GM12801 (cell line): ENCODE results near the gene SYT6.

Experiments used
- TF ChIP-seq, protein P1 (sequence below): IDR thresholded peaks from one replicate; pipeline ENCODE4 v1.5.1; 2011; ENCODE audit warnings: control low read depth; ENCODE audit not compliant: insufficient read length; ENCODE audit errors: extremely low read depth

Gene SYT6

DNA sequence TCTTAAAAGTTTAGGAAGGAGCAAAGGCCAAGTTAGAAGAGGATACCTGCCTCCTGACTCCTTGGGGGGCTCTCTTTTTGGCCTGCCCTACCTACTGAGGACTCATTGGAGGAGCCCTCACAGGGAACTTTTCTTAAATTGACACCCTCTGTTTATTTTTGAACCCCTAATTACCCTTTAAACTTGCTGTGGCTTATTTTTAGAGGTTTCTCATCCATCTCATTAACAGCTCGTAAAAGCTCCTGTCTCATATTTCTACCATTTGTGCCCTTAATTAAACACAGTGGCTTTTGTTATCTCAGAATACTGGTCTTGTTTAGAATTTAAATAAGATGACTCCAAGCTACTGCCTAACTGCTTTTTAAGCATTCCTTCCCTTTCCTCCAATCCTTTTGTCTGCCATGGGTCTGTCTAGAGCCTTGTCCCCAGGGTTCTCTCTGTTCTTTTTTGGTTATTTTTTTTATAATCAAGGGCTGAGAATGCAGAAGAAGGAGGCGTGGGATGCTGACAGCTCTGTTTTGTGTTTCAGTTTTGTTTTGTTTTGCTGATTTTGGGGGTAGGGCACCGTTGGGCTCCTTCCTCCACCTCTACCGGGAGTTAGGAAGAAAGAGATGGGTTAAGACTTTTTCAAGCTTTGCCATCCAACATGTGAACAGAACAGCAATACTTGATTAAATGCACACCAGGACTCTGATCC lies 78.0 kb downstream of the SYT6 start:
- TF ChIP-seq, protein P1, sequence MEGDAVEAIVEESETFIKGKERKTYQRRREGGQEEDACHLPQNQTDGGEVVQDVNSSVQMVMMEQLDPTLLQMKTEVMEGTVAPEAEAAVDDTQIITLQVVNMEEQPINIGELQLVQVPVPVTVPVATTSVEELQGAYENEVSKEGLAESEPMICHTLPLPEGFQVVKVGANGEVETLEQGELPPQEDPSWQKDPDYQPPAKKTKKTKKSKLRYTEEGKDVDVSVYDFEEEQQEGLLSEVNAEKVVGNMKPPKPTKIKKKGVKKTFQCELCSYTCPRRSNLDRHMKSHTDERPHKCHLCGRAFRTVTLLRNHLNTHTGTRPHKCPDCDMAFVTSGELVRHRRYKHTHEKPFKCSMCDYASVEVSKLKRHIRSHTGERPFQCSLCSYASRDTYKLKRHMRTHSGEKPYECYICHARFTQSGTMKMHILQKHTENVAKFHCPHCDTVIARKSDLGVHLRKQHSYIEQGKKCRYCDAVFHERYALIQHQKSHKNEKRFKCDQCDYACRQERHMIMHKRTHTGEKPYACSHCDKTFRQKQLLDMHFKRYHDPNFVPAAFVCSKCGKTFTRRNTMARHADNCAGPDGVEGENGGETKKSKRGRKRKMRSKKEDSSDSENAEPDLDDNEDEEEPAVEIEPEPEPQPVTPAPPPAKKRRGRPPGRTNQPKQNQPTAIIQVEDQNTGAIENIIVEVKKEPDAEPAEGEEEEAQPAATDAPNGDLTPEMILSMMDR, result no peak

DNA sequence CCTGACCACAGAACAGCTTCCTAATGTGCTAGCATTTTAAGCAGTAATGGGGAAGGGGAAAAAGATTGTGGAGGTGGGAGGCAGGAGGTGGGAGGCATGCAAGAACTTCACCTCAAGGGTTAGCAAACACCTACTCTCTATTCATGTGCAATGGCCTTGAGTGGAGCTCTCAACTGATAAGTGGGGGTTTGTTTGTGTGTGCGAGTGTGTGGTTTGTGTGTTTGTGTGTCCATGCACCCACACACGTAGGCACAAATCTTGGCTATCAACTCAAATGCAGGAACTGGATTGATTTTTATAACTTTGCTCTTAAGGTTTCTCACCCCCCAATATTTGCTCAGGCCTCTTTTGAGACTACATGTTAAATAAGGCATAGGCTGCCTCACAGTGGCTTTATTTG lies 78.6 kb downstream of the SYT6 start:
- TF ChIP-seq, protein P1, result no peak

DNA sequence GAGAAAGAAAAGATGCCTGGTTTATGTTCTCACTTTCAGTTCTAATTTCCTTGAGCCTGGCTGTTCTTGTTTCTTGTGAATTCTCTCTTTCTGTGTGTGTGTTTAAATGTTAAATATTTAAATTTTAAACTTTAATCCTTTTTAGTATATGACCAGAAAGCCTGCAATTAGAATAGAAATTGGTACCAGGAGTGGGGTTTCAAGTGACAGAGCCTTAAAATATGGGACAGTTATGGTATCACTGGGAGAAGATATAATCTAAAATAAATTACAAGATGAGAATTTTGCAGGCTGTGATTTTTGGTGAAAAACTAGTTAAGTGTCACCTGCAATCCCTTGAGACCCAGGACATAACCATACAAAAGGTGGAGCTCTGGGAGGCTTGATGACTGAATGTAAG lies 81.4 kb downstream of the SYT6 start:
- TF ChIP-seq, protein P1, result no peak

DNA sequence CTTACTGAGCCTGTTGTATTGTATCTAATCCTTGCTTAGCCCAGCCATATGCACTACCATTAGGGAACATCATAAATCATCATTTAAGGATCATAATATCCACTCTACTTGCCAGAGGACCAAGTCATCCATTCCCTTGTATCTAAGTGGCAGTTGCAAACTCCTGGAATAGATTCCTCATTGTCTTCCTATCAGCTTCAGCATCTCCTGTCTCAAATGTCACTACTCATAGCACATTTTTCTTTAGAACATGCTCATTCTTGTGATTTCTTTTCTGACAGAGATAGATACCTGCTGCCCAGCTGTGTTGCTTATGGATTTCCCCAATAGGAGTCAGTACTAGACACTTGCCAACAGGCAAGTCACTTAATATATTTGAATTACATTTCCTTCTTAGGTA lies 90.1 kb downstream of the SYT6 start:
- TF ChIP-seq, protein P1, result no peak

DNA sequence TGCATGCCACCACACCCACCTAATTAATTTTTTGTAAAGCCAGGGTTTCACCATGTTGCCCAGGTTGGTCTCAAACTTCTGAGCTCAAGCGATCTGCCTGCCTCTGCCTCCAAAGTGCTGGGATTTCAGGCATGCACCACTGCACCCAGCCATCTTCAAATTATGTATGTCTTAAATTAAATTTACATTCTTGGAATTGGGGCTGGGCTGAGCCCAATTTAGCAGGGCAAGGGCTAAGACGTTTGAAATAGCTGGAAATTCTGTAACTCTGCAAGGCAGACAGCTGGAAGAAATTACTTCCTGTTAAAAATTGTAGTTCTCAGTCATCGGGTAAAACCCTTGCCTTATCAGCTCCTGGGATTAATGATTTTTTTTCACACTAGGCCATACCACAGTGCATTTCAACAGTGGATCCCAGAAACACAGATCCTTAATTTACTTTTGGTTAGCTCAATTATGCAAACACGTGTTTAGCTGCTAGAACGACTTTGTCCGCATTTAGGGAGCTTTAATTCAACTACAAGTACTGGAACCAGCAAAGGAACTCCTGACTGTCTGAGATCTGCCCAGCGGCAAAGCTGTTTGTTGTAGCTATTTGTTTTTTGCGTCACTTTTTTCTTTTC lies 91.1 kb downstream of the SYT6 start:
- TF ChIP-seq, protein P1, result no peak

DNA sequence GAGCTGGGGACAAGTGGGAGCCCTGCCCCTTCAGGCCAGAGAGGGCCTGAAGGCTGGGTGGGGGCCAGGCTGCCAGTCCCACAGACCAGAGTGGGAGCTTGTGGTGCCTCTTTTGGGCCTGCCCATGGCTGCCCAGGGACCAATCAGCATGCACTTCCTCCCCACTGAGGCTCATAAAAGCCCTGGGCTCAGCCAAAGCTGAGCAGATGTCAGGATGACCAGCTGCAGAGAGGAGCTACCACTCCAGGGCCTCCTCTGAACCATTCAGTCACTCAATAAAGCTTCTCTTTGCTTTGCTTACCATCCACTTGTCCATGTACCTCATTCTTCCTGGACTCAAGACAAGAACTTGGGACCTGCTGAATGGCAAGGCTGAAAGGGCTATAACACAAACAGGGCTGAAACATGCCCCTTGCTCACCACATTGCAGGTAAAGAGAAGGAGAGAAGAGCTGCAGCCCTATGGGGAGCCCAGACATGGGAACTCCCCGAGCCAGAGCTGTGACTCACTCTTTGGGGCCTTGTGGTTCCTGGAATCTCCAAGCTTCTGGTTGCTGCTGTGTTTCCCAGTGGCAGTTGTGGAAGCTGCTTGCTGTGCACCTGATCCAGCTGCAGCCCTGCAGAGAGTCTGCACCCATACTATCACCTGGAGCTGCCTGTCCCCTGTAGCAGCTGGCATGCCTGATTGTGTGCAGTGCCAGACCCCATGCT lies 92.4 kb downstream of the SYT6 start:
- TF ChIP-seq, protein P1, result no peak

DNA sequence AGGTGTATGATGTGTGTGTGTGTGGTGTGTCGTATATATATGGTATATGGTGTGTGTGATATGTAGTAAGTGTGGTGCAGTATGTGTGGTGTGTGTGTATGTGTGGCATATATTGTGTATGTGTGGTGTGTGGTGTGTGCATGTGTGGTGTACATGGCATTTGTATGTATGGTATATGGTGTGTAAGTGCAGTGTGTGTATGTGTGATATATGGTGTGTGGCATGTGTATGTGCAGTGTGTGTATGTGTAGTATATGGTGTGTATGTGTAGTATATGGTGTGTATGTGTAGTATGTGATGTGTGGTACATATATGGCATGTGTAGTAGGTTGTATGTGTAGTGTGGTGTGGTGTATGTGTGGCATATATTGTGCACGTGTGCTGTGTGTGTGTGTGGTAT lies 99.5 kb downstream of the SYT6 start:
- TF ChIP-seq, protein P1, result no peak
